Liver (tissue), 9 donors: ENCODE measurements around the gene USP5. TPM values are rescaled to one million over a fixed set of nuclear protein-coding genes. Genes with fewer than 3 reads are reported as not detected.

Source experiments
- DNase-seq: peaks from one replicate; pipeline ENCODE4 v3.0.0-alpha.2; 2017; ENCODE audit warnings: low spot score
- H3K27ac ChIP-seq, 2 donors: one replicate each; pipeline ENCODE4 v1.7.0; 2013; ENCODE audit warnings: inconsistent platforms in 2 of 2, low read length in 2 of 2, control low read depth in 1 of 2, low read depth in 1 of 2, mild to moderate bottlenecking in 1 of 2
- H3K27me3 ChIP-seq, 4 donors: one replicate each; pipeline versions ENCODE4 v1.6.1 to v1.7.0; 2013; ENCODE audit warnings: low read length in 3 of 4, inconsistent platforms in 1 of 4, mild to moderate bottlenecking in 1 of 4, moderate library complexity in 1 of 4; ENCODE audit not compliant: control insufficient read depth in 4 of 4, insufficient read depth in 4 of 4
- H3K36me3 ChIP-seq, 4 donors: one replicate each; pipeline versions ENCODE4 v1.6.1 to v1.7.0; 2013; ENCODE audit warnings: low read length in 3 of 4, mild to moderate bottlenecking in 3 of 4, low read depth in 1 of 4, moderate library complexity in 1 of 4; ENCODE audit not compliant: control insufficient read depth in 4 of 4, insufficient read depth in 3 of 4
- H3K4me1 ChIP-seq, 4 donors: one replicate each; pipeline versions ENCODE4 v1.6.1 to v1.7.0; 2013; ENCODE audit warnings: low read length in 3 of 4, mild to moderate bottlenecking in 3 of 4, moderate library complexity in 1 of 4; ENCODE audit not compliant: control insufficient read depth in 4 of 4, insufficient read depth in 4 of 4
- H3K4me3 ChIP-seq, 3 donors: one replicate each; pipeline versions ENCODE4 v1.6.1 to v1.7.0; 2013; ENCODE audit warnings: low read length in 3 of 3, control low read depth in 1 of 3, low read depth in 1 of 3, mild to moderate bottlenecking in 1 of 3
- H3K9ac ChIP-seq, 2 donors: one replicate each; pipeline ENCODE4 v1.7.0; 2013; ENCODE audit warnings: low read length in 2 of 2, mild to moderate bottlenecking in 2 of 2, moderate library complexity in 2 of 2, control low read depth in 1 of 2, low read depth in 1 of 2
- H3K9me3 ChIP-seq, 4 donors: one replicate each; pipeline versions ENCODE4 v1.6.1 to v1.7.0; 2013; ENCODE audit warnings: low read length in 3 of 4; ENCODE audit not compliant: control insufficient read depth in 4 of 4
- EGR1 ChIP-seq, 2 donors: IDR thresholded peaks; 2 replicates each; pipeline ENCODE4 v1.6.1; 2016 to 2018; ENCODE audit warnings: antibody characterized with exemption in 2 of 2, low read depth in 2 of 2
- FOXA1 ChIP-seq: IDR thresholded peaks from 2 replicates; pipeline ENCODE4 v1.6.1; 2016; ENCODE audit warnings: antibody characterized with exemption
- FOXA2 ChIP-seq: IDR thresholded peaks from 2 replicates; pipeline ENCODE4 v1.6.1; 2016; ENCODE audit warnings: antibody characterized with exemption
- GABPA ChIP-seq, 2 donors: IDR thresholded peaks in 1 of 2; conservative IDR thresholded peaks in 1 of 2; 2 replicates each; pipeline ENCODE4 v1.6.1; 2016; ENCODE audit warnings: antibody characterized with exemption in 2 of 2, mild to moderate bottlenecking in 1 of 2, moderate library complexity in 1 of 2
- HNF4A ChIP-seq, 2 donors: conservative IDR thresholded peaks; 2 replicates each; pipeline ENCODE4 v1.6.1; 2016; ENCODE audit warnings: antibody characterized with exemption in 2 of 2, mild to moderate bottlenecking in 2 of 2
- HNF4G ChIP-seq: IDR thresholded peaks from 2 replicates; pipeline ENCODE4 v1.6.1; 2016; ENCODE audit warnings: antibody characterized with exemption
- JUND ChIP-seq, 2 donors: IDR thresholded peaks; 2 replicates each; pipeline ENCODE4 v1.6.1; 2016; ENCODE audit warnings: antibody characterized with exemption in 2 of 2
- NR2F2 ChIP-seq: IDR thresholded peaks from 2 replicates; pipeline ENCODE4 v1.6.1; 2016; ENCODE audit warnings: antibody characterized with exemption
- RAD21 ChIP-seq, 2 donors: IDR thresholded peaks; 2 replicates each; pipeline ENCODE4 v1.6.1; 2016; ENCODE audit warnings: antibody characterized with exemption in 2 of 2, mild to moderate bottlenecking in 2 of 2
- SP1 ChIP-seq: IDR thresholded peaks from 2 replicates; pipeline ENCODE4 v1.6.1; 2018; ENCODE audit warnings: antibody characterized with exemption, mild to moderate bottlenecking
- TAF1 ChIP-seq: conservative IDR thresholded peaks from 2 replicates; pipeline ENCODE4 v1.6.1; 2016; ENCODE audit warnings: antibody characterized with exemption, mild to moderate bottlenecking
- YY1 ChIP-seq: IDR thresholded peaks from 2 replicates; pipeline ENCODE4 v1.6.1; 2016; ENCODE audit warnings: antibody characterized with exemption, mild to moderate bottlenecking
- WGBS: extraction: QIAGEN DNeasy Blood & Tissue Kit; methylation state at CpG from one replicate; pipeline ENCODE4 v1.1.7; 2013; 5-methylcytosine and 5-hydroxymethylcytosine counted together
- polyA plus RNA-seq, 2 donors: library from polyadenylated mRNA; stranded (reverse) in 1 of 2; unstranded in 1 of 2; fragments of 200-250 nt in 1 of 2; fragments of >200 nt in 1 of 2; fragmentation: Nextera tagmentation in 1 of 2; extraction: Ambion mirVana in 1 of 2; gene quantifications; one replicate each; pipeline versions ENCODE4 v1.2.1 to v1.2.3, GENCODE V29; 2013 to 2015
- total RNA-seq, 2 donors: library from RNA; depleted of rRNA; stranded (reverse); fragments of >200 nt; gene quantifications; one replicate each; pipeline ENCODE4 v1.2.3, GENCODE V29; 2014
- TF ChIP-seq, protein P1 (sequence below): IDR thresholded peaks from 2 replicates; pipeline ENCODE4 v1.6.1; 2016; ENCODE audit warnings: antibody characterized with exemption
- TF ChIP-seq, protein P2 (sequence below): IDR thresholded peaks from 2 replicates; pipeline ENCODE4 v1.6.1; 2016; ENCODE audit warnings: antibody characterized with exemption
- TF ChIP-seq, protein P3 (sequence below): IDR thresholded peaks from 2 replicates; pipeline ENCODE4 v1.6.1; 2016; ENCODE audit warnings: antibody characterized with exemption
- TF ChIP-seq, protein P4 (sequence below): fragments of 150-350 bp; IDR thresholded peaks from 2 replicates; pipeline ENCODE4 v1.5.1; 2017; ENCODE audit warnings: improper control_type of control experiment, low read depth, low read length; ENCODE audit not compliant: missing input control
- donor health status: healthy.
- donor health status: healthy.
- donor health status: healthy.
- donor health status: healthy.
- donor health status: healthy.

USP5 gene
- total and polyA plus RNA-seq, 4 donors = 15.2 to 41.0 (median 35.7) TPM

DNA sequence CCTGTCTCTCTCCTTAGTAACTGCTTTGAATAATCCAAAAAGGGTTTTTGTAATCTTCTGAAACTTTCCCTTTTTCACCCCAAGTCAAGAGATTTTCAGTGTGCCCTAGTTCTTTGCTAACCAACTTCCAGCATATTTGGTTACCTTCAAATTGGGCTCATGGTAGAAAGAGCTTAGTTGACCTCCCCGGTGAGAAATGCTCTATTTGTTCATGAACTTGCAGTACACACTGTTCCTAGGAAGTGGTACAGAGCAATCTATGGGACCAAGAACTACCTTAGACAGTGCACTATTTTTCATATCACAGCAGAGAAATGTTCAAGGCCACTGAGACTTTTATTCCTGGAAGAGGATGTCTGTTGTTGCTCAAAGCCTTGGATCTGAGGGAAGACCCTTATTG, 1.7 kb downstream of the USP5 start:
- Histone ChIP-seq H3K27ac (no peak overlapping the region), H3K9me3 (no peaks in the 10 kb centered on the region), H3K36me3 (peaks cover 11 to 31% (median 22%) of the 10 kb centered on the region in 4 donors), H3K4me3 (no peak overlapping the region), H3K4me1 (peaks cover 7 to 23% (median 13%) of the 10 kb centered on the region in 4 donors), H3K27me3 (no peaks in the 10 kb centered on the region), H3K9ac (no peak overlapping the region)
- no peak for DNase-seq
- 39% methylated on average over 1 of the region's 1 CpG for WGBS
- no peak for TF ChIP-seq SP1
- TF ChIP-seq HNF4A (conservative IDR thresholded peaks at IDR 0.05) = no peak
- no peak for TF ChIP-seq NR2F2
- TF ChIP-seq JUND (IDR thresholded peaks at IDR 0.05) = no peak
- no peak for TF ChIP-seq HNF4G
- no peak for TF ChIP-seq GABPA (IDR thresholded peaks at IDR 0.05 in 1 of 2, conservative IDR thresholded peaks at IDR 0.05 in 1 of 2)
- no peak for TF ChIP-seq TAF1
- TF ChIP-seq FOXA1 = no peak
- TF ChIP-seq RAD21 (IDR thresholded peaks at IDR 0.05) = no peak
- TF ChIP-seq FOXA2 = no peak
- TF ChIP-seq, protein P1, sequence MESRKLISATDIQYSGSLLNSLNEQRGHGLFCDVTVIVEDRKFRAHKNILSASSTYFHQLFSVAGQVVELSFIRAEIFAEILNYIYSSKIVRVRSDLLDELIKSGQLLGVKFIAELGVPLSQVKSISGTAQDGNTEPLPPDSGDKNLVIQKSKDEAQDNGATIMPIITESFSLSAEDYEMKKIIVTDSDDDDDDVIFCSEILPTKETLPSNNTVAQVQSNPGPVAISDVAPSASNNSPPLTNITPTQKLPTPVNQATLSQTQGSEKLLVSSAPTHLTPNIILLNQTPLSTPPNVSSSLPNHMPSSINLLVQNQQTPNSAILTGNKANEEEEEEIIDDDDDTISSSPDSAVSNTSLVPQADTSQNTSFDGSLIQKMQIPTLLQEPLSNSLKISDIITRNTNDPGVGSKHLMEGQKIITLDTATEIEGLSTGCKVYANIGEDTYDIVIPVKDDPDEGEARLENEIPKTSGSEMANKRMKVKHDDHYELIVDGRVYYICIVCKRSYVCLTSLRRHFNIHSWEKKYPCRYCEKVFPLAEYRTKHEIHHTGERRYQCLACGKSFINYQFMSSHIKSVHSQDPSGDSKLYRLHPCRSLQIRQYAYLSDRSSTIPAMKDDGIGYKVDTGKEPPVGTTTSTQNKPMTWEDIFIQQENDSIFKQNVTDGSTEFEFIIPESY = no peak
- TF ChIP-seq, protein P2, sequence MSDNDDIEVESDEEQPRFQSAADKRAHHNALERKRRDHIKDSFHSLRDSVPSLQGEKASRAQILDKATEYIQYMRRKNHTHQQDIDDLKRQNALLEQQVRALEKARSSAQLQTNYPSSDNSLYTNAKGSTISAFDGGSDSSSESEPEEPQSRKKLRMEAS = no peak
- TF ChIP-seq, protein P3, sequence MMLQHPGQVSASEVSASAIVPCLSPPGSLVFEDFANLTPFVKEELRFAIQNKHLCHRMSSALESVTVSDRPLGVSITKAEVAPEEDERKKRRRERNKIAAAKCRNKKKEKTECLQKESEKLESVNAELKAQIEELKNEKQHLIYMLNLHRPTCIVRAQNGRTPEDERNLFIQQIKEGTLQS = no peak
- no peak for TF ChIP-seq EGR1 (IDR thresholded peaks at IDR 0.05; ENCODE audit: low read depth in 2 of 2)

DNA sequence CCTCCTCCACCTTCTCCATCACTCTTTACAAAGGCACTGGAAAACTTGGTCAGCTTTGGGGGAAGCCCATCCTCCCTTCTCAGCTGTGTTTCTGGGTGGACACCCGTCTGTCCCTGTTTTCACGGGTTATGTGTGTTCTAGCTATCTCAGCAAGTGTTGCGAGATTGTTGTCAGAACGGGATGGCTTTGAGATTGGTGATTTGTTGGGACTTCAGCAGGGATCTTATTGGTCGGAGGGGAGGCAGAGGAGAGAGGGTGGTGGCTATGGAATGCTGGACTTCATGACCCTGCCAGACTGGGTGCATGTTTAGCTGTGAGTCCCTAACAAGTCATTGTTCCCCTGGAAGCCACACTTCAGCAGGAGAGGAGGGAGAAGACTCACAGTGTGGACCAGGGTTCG, 2.1 kb downstream of the USP5 start:
- H3K9ac ChIP-seq = no peak overlapping the region
- TF ChIP-seq TAF1 (no peak), SP1 (no peak)
- no peaks in the 10 kb centered on the region for H3K27me3 ChIP-seq
- H3K9me3 ChIP-seq = no peaks in the 10 kb centered on the region
- no peak overlapping the region for H3K27ac ChIP-seq
- peaks cover 11 to 35% (median 25%) of the 10 kb centered on the region in 4 donors for H3K36me3 ChIP-seq
- 59% methylated on average over 6 of the region's 6 CpGs for WGBS
- H3K4me3 ChIP-seq = no peak overlapping the region
- DNase-seq = no peak
- H3K4me1 ChIP-seq = peaks cover 7 to 23% (median 13%) of the 10 kb centered on the region in 4 donors

DNA sequence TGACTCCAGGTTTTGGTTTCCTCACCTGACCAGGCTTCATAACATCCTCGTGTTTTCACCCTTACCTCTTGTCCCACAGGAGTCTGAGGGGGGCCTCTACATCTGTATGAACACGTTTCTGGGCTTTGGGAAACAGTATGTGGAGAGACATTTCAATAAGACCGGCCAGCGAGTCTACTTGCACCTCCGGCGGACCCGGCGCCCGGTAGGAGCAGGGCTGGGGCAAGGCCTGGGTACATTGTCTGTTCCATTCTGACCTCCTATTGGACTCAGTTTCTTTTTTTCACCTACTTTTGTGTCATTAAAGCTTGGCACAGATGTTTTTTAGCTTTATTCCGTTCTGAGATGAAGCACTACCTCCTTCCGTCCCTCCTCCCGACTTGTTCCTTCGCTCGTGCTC, 3.4 kb downstream of the USP5 start:
- Histone ChIP-seq H3K36me3 (peaks cover 15 to 46% (median 30%) of the 10 kb centered on the region in 4 donors), H3K27me3 (no peaks in the 10 kb centered on the region), H3K9ac (no peak overlapping the region), H3K4me3 (no peak overlapping the region), H3K9me3 (no peaks in the 10 kb centered on the region), H3K27ac (no peak overlapping the region), H3K4me1 (peaks cover 7 to 23% (median 13%) of the 10 kb centered on the region in 4 donors)
- WGBS = 95% methylated on average over 14 of the region's 14 CpGs
- DNase-seq = no peak
- no peak for TF ChIP-seq JUND (IDR thresholded peaks at IDR 0.05)
- TF ChIP-seq HNF4A (conservative IDR thresholded peaks at IDR 0.05) = no peak
- no peak for TF ChIP-seq HNF4G
- TF ChIP-seq, protein P2 = no peak
- no peak for TF ChIP-seq TAF1
- TF ChIP-seq GABPA (IDR thresholded peaks at IDR 0.05 in 1 of 2, conservative IDR thresholded peaks at IDR 0.05 in 1 of 2) = no peak
- no peak for TF ChIP-seq FOXA2
- TF ChIP-seq, protein P3 = no peak
- no peak for TF ChIP-seq YY1
- TF ChIP-seq, protein P1 = no peak
- no peak for TF ChIP-seq NR2F2
- TF ChIP-seq SP1 = no peak
- TF ChIP-seq, protein P4, sequence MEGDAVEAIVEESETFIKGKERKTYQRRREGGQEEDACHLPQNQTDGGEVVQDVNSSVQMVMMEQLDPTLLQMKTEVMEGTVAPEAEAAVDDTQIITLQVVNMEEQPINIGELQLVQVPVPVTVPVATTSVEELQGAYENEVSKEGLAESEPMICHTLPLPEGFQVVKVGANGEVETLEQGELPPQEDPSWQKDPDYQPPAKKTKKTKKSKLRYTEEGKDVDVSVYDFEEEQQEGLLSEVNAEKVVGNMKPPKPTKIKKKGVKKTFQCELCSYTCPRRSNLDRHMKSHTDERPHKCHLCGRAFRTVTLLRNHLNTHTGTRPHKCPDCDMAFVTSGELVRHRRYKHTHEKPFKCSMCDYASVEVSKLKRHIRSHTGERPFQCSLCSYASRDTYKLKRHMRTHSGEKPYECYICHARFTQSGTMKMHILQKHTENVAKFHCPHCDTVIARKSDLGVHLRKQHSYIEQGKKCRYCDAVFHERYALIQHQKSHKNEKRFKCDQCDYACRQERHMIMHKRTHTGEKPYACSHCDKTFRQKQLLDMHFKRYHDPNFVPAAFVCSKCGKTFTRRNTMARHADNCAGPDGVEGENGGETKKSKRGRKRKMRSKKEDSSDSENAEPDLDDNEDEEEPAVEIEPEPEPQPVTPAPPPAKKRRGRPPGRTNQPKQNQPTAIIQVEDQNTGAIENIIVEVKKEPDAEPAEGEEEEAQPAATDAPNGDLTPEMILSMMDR = no peak
- TF ChIP-seq EGR1 (IDR thresholded peaks at IDR 0.05; ENCODE audit: low read depth in 2 of 2) = no peak
